Measurements from ENCODE around the gene ELP4. TPM values are rescaled to one million over a fixed set of nuclear protein-coding genes. Genes with fewer than 3 reads are reported as not detected.

Gene ELP4
- total RNA-seq, 1 donor from 2014 or later: 37.1 TPM

- peaks cover 0 to under 1% of the 10 kb centered on the region in 2 donors for H3K36me3 ChIP-seq
- no peak for DNase-seq (ENCODE audit: low spot score in 2 of 2)
- H3K27ac ChIP-seq: no peak overlapping the region
- no peaks in the 10 kb centered on the region for H3K9me3 ChIP-seq
- intact Hi-C loops (cut with DNase I): no loop called here
- no peaks in the 10 kb centered on the region for H3K27me3 ChIP-seq
- no peaks in the 10 kb centered on the region for H3K4me1 ChIP-seq
- no peak overlapping the region for H3K4me3 ChIP-seq
- no peak for TF ChIP-seq CTCF (IDR thresholded peaks at IDR 0.05)
Observed at GRCh38 chr11:31529189-31529588, 19.6 kb downstream of the ELP4 start.

- H3K4me1 ChIP-seq: no peaks in the 10 kb centered on the region
- H3K27ac ChIP-seq: no peak overlapping the region
- intact Hi-C loops (cut with DNase I): no loop called here
- H3K4me3 ChIP-seq: no peak overlapping the region
- no peak for DNase-seq (ENCODE audit: low spot score in 2 of 2)
- H3K27me3 ChIP-seq: no peaks in the 10 kb centered on the region
- no peaks in the 10 kb centered on the region for H3K9me3 ChIP-seq
- no peaks in the 10 kb centered on the region for H3K36me3 ChIP-seq
- TF ChIP-seq CTCF (IDR thresholded peaks at IDR 0.05): no peak
Observed at GRCh38 chr11:31529701-31530100, 20.1 kb downstream of the ELP4 start.

- Histone ChIP-seq H3K9me3 (no peaks in the 10 kb centered on the region), H3K36me3 (no peaks in the 10 kb centered on the region), H3K4me1 (no peaks in the 10 kb centered on the region), H3K27me3 (no peaks in the 10 kb centered on the region), H3K4me3 (no peak overlapping the region), H3K27ac (no peak overlapping the region)
- no peak for DNase-seq (ENCODE audit: low spot score in 2 of 2)
- intact Hi-C loops (cut with DNase I): no loop called here
- no peak for TF ChIP-seq CTCF (IDR thresholded peaks at IDR 0.05)
Observed at GRCh38 chr11:31531293-31531692, 21.7 kb downstream of the ELP4 start.

GRCh38 chr11:31535479-31535878, 25.9 kb downstream of the ELP4 start:
- Histone ChIP-seq H3K36me3 (no peaks in the 10 kb centered on the region), H3K27ac (no peak overlapping the region), H3K9me3 (no peaks in the 10 kb centered on the region), H3K4me1 (no peaks in the 10 kb centered on the region), H3K4me3 (no peak overlapping the region), H3K27me3 (no peaks in the 10 kb centered on the region)
- TF ChIP-seq CTCF (IDR thresholded peaks at IDR 0.05): no peak
- no peak for DNase-seq (ENCODE audit: low spot score in 2 of 2)
- intact Hi-C loops (cut with DNase I): no loop called here

- Histone ChIP-seq H3K4me3 (no peak overlapping the region), H3K27ac (no peak overlapping the region), H3K9me3 (no peaks in the 10 kb centered on the region), H3K36me3 (peaks cover 21% of the 10 kb centered on the region in 2 donors), H3K27me3 (no peaks in the 10 kb centered on the region), H3K4me1 (no peaks in the 10 kb centered on the region)
- intact Hi-C loops (cut with DNase I): no loop called here
- TF ChIP-seq CTCF (IDR thresholded peaks at IDR 0.05): no peak
- DNase-seq (ENCODE audit: low spot score in 2 of 2): no peak
Observed at GRCh38 chr11:31542862-31543261, 33.3 kb downstream of the ELP4 start.

- H3K4me3 ChIP-seq: no peak overlapping the region
- H3K27ac ChIP-seq: no peak overlapping the region
- no peaks in the 10 kb centered on the region for H3K36me3 ChIP-seq
- intact Hi-C loops (cut with DNase I): no loop called here
- DNase-seq (ENCODE audit: low spot score in 2 of 2): no peak
- TF ChIP-seq CTCF (IDR thresholded peaks at IDR 0.05): no peak
- no peaks in the 10 kb centered on the region for H3K9me3 ChIP-seq
- H3K4me1 ChIP-seq: peaks cover 0 to 6% of the 10 kb centered on the region in 2 donors
- no peaks in the 10 kb centered on the region for H3K27me3 ChIP-seq
Observed at GRCh38 chr11:31555938-31556337, 46.4 kb downstream of the ELP4 start.
